Astrocyte (in vitro differentiated cells and primary cell): ENCODE measurements around the gene PPM1H. TPM values are rescaled to one million over a fixed set of nuclear protein-coding genes. Genes with fewer than 3 reads are reported as not detected.

Source experiments
- DNase-seq: peaks from one replicate; pipeline ENCODE4 v3.0.0-alpha.2; 2010; ENCODE audit warnings: low read depth
- FAIRE-seq: peaks from 2 replicates; lab custom pipeline; 2011; peaks lifted over from hg19 to GRCh38; lab: Jason Lieb, UNC
- H2AFZ ChIP-seq: 2 replicates; pipeline ENCODE4 v1.6.0; 2012; ENCODE audit warnings: low read depth, low read length, inconsistent platforms
- H3K27ac ChIP-seq: 2 replicates; pipeline ENCODE4 v1.5.1; 2011; ENCODE audit warnings: low read depth, low read length, inconsistent platforms
- H3K27me3 ChIP-seq: 2 replicates; pipeline ENCODE4 v1.6.0; 2011; ENCODE audit warnings: low read length, inconsistent platforms; ENCODE audit not compliant: insufficient read depth
- H3K36me3 ChIP-seq: 2 replicates; pipeline ENCODE4 v1.5.1; 2011; ENCODE audit warnings: low read length, inconsistent platforms; ENCODE audit not compliant: insufficient read depth
- H3K4me1 ChIP-seq: 2 replicates; pipeline ENCODE4 v1.5.1; 2011; ENCODE audit warnings: low read length, inconsistent platforms; ENCODE audit not compliant: insufficient read depth
- H3K4me2 ChIP-seq: 2 replicates; pipeline ENCODE4 v1.6.0; 2012; ENCODE audit warnings: low read length, inconsistent platforms
- H3K4me3 ChIP-seq: 2 replicates; pipeline ENCODE4 v1.5.1; 2011; ENCODE audit warnings: low read depth, mild to moderate bottlenecking, low read length, inconsistent platforms; ENCODE audit not compliant: insufficient read depth
- H3K79me2 ChIP-seq: 2 replicates; pipeline ENCODE4 v1.6.0; 2012; ENCODE audit warnings: mild to moderate bottlenecking, low read length, inconsistent platforms; ENCODE audit not compliant: insufficient read depth
- H3K9ac ChIP-seq: 2 replicates; pipeline ENCODE4 v1.6.0; 2012; ENCODE audit warnings: mild to moderate bottlenecking, low read length, inconsistent platforms
- H3K9me3 ChIP-seq: 2 replicates; pipeline ENCODE4 v1.5.1; 2012; ENCODE audit warnings: low read depth, mild to moderate bottlenecking, low read length, inconsistent platforms; ENCODE audit not compliant: insufficient read depth
- H4K20me1 ChIP-seq: 2 replicates; pipeline ENCODE4 v1.6.0; 2012; ENCODE audit warnings: low read length, inconsistent platforms; ENCODE audit not compliant: insufficient read depth
- H3K27ac Mint-ChIP-seq: one replicate; pipeline ENCODE4 v1.8.0; 2021; ENCODE audit warnings: mild to moderate bottlenecking, mixed read lengths; ENCODE audit not compliant: unreplicated experiment
- H3K27me3 Mint-ChIP-seq: one replicate; pipeline ENCODE4 v1.8.0; 2021; ENCODE audit warnings: low read depth, mixed read lengths; ENCODE audit not compliant: unreplicated experiment
- H3K36me3 Mint-ChIP-seq: one replicate; pipeline ENCODE4 v1.8.0; 2021; ENCODE audit warnings: low read depth, mixed read lengths; ENCODE audit not compliant: unreplicated experiment
- H3K4me1 Mint-ChIP-seq: one replicate; pipeline ENCODE4 v1.8.0; 2021; ENCODE audit warnings: low read depth, mixed read lengths; ENCODE audit not compliant: unreplicated experiment
- H3K4me3 Mint-ChIP-seq: one replicate; pipeline ENCODE4 v1.8.0; 2021; ENCODE audit warnings: mild to moderate bottlenecking, moderate library complexity, mixed read lengths; ENCODE audit not compliant: unreplicated experiment
- H3K9me3 Mint-ChIP-seq: one replicate; pipeline ENCODE4 v1.8.0; 2021; ENCODE audit warnings: mild to moderate bottlenecking, mixed read lengths; ENCODE audit not compliant: unreplicated experiment
- CTCF ChIP-seq: IDR thresholded peaks from 2 replicates; pipeline ENCODE4 v1.5.1; 2011; ENCODE audit warnings: low read depth, mild to moderate bottlenecking, inconsistent platforms, low read length, moderate library complexity; ENCODE audit not compliant: insufficient read depth
- EZH2 ChIP-seq: IDR thresholded peaks from 2 replicates; pipeline ENCODE4 v1.6.1; 2012; ENCODE audit warnings: mild to moderate bottlenecking, low read length, inconsistent platforms; ENCODE audit not compliant: insufficient read depth
- total RNA-seq: library from RNA; stranded (reverse); gene quantifications from 2 replicates; pipeline ENCODE4 v1.2.1, GENCODE V29; 2021

Gene PPM1H
- total RNA-seq, 1 donor from 2014 or later = 7.8 TPM

GRCh38 chr12:62893276-62893675, 41.7 kb downstream of the PPM1H start:
- DNase-seq (no peak), FAIRE-seq (no peak)
- no peak overlapping the region for H2AFZ ChIP-seq
- H3K27ac ChIP-seq = no peak overlapping the region
- no peaks in the 10 kb centered on the region for H3K4me1 ChIP-seq
- H3K4me3 ChIP-seq = no peak overlapping the region
- no peaks in the 10 kb centered on the region for H3K79me2 ChIP-seq
- no peak overlapping the region for H3K27ac Mint-ChIP-seq
- H3K4me1 Mint-ChIP-seq = peaks cover 4% of the 10 kb centered on the region
- H3K36me3 ChIP-seq = no peaks in the 10 kb centered on the region
- H3K27me3 ChIP-seq = no peaks in the 10 kb centered on the region
- no peaks in the 10 kb centered on the region for H3K36me3 Mint-ChIP-seq
- H3K27me3 Mint-ChIP-seq = no peaks in the 10 kb centered on the region
- H3K9me3 ChIP-seq = no peaks in the 10 kb centered on the region
- no peaks in the 10 kb centered on the region for H3K9me3 Mint-ChIP-seq
- no peak overlapping the region for H3K4me2 ChIP-seq
- TF ChIP-seq CTCF (no peak), EZH2 (no peak)
- H3K4me3 Mint-ChIP-seq = no peak overlapping the region
- H4K20me1 ChIP-seq = no peaks in the 10 kb centered on the region
- H3K9ac ChIP-seq = no peak overlapping the region

- Mint-ChIP-seq H3K27me3 (no peaks in the 10 kb centered on the region), H3K9me3 (no peaks in the 10 kb centered on the region), H3K27ac (no peak overlapping the region), H3K36me3 (no peaks in the 10 kb centered on the region), H3K4me3 (no peak overlapping the region), H3K4me1 (peaks cover 4% of the 10 kb centered on the region)
- no peak overlapping the region for H3K4me2 ChIP-seq
- FAIRE-seq (no peak), DNase-seq (no peak)
- no peak overlapping the region for H3K4me3 ChIP-seq
- H3K27me3 ChIP-seq = no peaks in the 10 kb centered on the region
- H3K27ac ChIP-seq = no peak overlapping the region
- H3K4me1 ChIP-seq = no peaks in the 10 kb centered on the region
- H3K79me2 ChIP-seq = no peaks in the 10 kb centered on the region
- no peaks in the 10 kb centered on the region for H3K9me3 ChIP-seq
- H3K36me3 ChIP-seq = no peaks in the 10 kb centered on the region
- H4K20me1 ChIP-seq = no peaks in the 10 kb centered on the region
- H3K9ac ChIP-seq = no peak overlapping the region
- H2AFZ ChIP-seq = no peak overlapping the region
- TF ChIP-seq CTCF = no peak
- no peak for TF ChIP-seq EZH2
Measured at GRCh38 chr12:62891805-62892549, 43.0 kb downstream of the PPM1H start.

- no peak overlapping the region for H3K4me3 Mint-ChIP-seq
- no peaks in the 10 kb centered on the region for H3K4me1 ChIP-seq
- H3K27me3 ChIP-seq = no peaks in the 10 kb centered on the region
- no peak for TF ChIP-seq EZH2
- no peak for TF ChIP-seq CTCF
- H3K4me1 Mint-ChIP-seq = peaks cover 4% of the 10 kb centered on the region
- DNase-seq (no peak), FAIRE-seq (no peak)
- H3K27ac ChIP-seq = no peak overlapping the region
- H3K9ac ChIP-seq = no peak overlapping the region
- H3K36me3 Mint-ChIP-seq = no peaks in the 10 kb centered on the region
- H3K9me3 ChIP-seq = no peaks in the 10 kb centered on the region
- no peaks in the 10 kb centered on the region for H3K27me3 Mint-ChIP-seq
- H3K4me2 ChIP-seq = no peak overlapping the region
- no peaks in the 10 kb centered on the region for H3K36me3 ChIP-seq
- no peaks in the 10 kb centered on the region for H4K20me1 ChIP-seq
- H2AFZ ChIP-seq = no peak overlapping the region
- H3K79me2 ChIP-seq = no peaks in the 10 kb centered on the region
- no peak overlapping the region for H3K27ac Mint-ChIP-seq
- no peak overlapping the region for H3K4me3 ChIP-seq
- H3K9me3 Mint-ChIP-seq = no peaks in the 10 kb centered on the region
Measured at GRCh38 chr12:62888454-62889110, 46.4 kb downstream of the PPM1H start.
